Astrocyte (in vitro differentiated cells and primary cell): ENCODE data around the gene MOCS3. TPM values are rescaled to one million over a fixed set of nuclear protein-coding genes. Genes with fewer than 3 reads are reported as not detected.
"Not testable (repeated sequence)": the region's sequence is repeated elsewhere in the genome, so short reads cannot be mapped to it uniquely, and the experiment has no call there.

Experiments
- DNase-seq: peaks from one replicate; pipeline ENCODE4 v3.0.0-alpha.2; 2010; ENCODE audit warnings: low read depth
- FAIRE-seq: peaks from 2 replicates; lab custom pipeline; 2011; peaks lifted over from hg19 to GRCh38; lab: Jason Lieb, UNC
- H2AFZ ChIP-seq: 2 replicates; pipeline ENCODE4 v1.6.0; 2012; ENCODE audit warnings: low read depth, low read length, inconsistent platforms
- H3K27ac ChIP-seq: 2 replicates; pipeline ENCODE4 v1.5.1; 2011; ENCODE audit warnings: low read depth, low read length, inconsistent platforms
- H3K27me3 ChIP-seq: 2 replicates; pipeline ENCODE4 v1.6.0; 2011; ENCODE audit warnings: low read length, inconsistent platforms; ENCODE audit not compliant: insufficient read depth
- H3K36me3 ChIP-seq: 2 replicates; pipeline ENCODE4 v1.5.1; 2011; ENCODE audit warnings: low read length, inconsistent platforms; ENCODE audit not compliant: insufficient read depth
- H3K4me1 ChIP-seq: 2 replicates; pipeline ENCODE4 v1.5.1; 2011; ENCODE audit warnings: low read length, inconsistent platforms; ENCODE audit not compliant: insufficient read depth
- H3K4me2 ChIP-seq: 2 replicates; pipeline ENCODE4 v1.6.0; 2012; ENCODE audit warnings: low read length, inconsistent platforms
- H3K4me3 ChIP-seq: 2 replicates; pipeline ENCODE4 v1.5.1; 2011; ENCODE audit warnings: low read depth, mild to moderate bottlenecking, low read length, inconsistent platforms; ENCODE audit not compliant: insufficient read depth
- H3K79me2 ChIP-seq: 2 replicates; pipeline ENCODE4 v1.6.0; 2012; ENCODE audit warnings: mild to moderate bottlenecking, low read length, inconsistent platforms; ENCODE audit not compliant: insufficient read depth
- H3K9ac ChIP-seq: 2 replicates; pipeline ENCODE4 v1.6.0; 2012; ENCODE audit warnings: mild to moderate bottlenecking, low read length, inconsistent platforms
- H3K9me3 ChIP-seq: 2 replicates; pipeline ENCODE4 v1.5.1; 2012; ENCODE audit warnings: low read depth, mild to moderate bottlenecking, low read length, inconsistent platforms; ENCODE audit not compliant: insufficient read depth
- H4K20me1 ChIP-seq: 2 replicates; pipeline ENCODE4 v1.6.0; 2012; ENCODE audit warnings: low read length, inconsistent platforms; ENCODE audit not compliant: insufficient read depth
- H3K27ac Mint-ChIP-seq: one replicate; pipeline ENCODE4 v1.8.0; 2021; ENCODE audit warnings: mild to moderate bottlenecking, mixed read lengths; ENCODE audit not compliant: unreplicated experiment
- H3K27me3 Mint-ChIP-seq: one replicate; pipeline ENCODE4 v1.8.0; 2021; ENCODE audit warnings: low read depth, mixed read lengths; ENCODE audit not compliant: unreplicated experiment
- H3K36me3 Mint-ChIP-seq: one replicate; pipeline ENCODE4 v1.8.0; 2021; ENCODE audit warnings: low read depth, mixed read lengths; ENCODE audit not compliant: unreplicated experiment
- H3K4me1 Mint-ChIP-seq: one replicate; pipeline ENCODE4 v1.8.0; 2021; ENCODE audit warnings: low read depth, mixed read lengths; ENCODE audit not compliant: unreplicated experiment
- H3K4me3 Mint-ChIP-seq: one replicate; pipeline ENCODE4 v1.8.0; 2021; ENCODE audit warnings: mild to moderate bottlenecking, moderate library complexity, mixed read lengths; ENCODE audit not compliant: unreplicated experiment
- H3K9me3 Mint-ChIP-seq: one replicate; pipeline ENCODE4 v1.8.0; 2021; ENCODE audit warnings: mild to moderate bottlenecking, mixed read lengths; ENCODE audit not compliant: unreplicated experiment
- EZH2 ChIP-seq: IDR thresholded peaks from 2 replicates; pipeline ENCODE4 v1.6.1; 2012; ENCODE audit warnings: mild to moderate bottlenecking, low read length, inconsistent platforms; ENCODE audit not compliant: insufficient read depth
- total RNA-seq: library from RNA; stranded (reverse); gene quantifications from 2 replicates; pipeline ENCODE4 v1.2.1, GENCODE V29; 2021
- TF ChIP-seq, protein P1 (sequence below): IDR thresholded peaks from 2 replicates; pipeline ENCODE4 v1.5.1; 2011; ENCODE audit warnings: low read depth, mild to moderate bottlenecking, inconsistent platforms, low read length, moderate library complexity; ENCODE audit not compliant: insufficient read depth

Gene MOCS3
- total RNA-seq, 1 donor from 2014 or later, result 5.8 TPM

DNA sequence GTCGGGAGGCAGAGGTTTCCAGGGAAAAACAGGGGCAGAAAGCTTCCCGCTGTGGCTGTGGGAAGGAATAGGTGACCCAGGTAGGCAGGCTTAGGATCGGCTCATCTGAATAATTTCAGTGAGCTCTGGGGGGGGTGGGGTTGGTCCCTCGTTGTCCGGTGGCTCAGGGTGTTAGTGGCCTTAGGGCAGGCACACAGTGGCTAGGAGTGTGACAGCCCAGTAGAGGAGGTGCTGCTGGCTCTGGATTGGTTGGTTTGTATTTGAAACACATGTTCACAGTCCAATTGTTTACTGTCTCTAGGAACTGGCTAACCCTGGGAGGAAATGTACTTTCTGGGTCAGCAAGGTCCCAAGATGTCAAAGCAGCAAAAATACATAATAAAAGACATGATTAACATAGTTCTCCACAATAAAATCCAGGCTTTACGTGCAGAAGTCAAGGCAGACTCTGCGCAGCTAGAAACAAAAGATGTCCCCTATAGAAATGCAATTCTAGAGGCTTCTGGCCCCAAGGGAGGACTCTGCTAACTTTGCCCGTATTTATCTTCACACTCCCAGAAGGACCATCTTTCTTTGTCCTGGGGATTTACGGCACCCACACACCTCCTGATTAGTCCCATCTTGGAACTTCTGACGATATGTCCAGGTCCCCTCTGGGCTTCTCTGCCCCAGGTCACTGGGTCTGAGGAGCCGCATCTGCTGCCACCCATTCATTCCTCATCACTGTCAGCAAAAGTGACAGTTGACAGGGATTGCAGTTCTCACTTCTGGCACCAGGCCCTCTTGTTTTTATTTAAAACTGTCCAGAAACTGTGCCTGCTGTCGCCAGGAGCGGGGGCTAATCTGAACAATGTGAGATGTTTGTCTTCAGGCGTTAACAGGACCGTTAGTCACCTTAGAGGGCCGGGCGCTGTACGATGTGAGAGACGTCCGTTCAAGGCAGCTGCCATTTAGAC lies 18.7 kb downstream of the MOCS3 start:
- no peak for TF ChIP-seq EZH2
- TF ChIP-seq, protein P1, sequence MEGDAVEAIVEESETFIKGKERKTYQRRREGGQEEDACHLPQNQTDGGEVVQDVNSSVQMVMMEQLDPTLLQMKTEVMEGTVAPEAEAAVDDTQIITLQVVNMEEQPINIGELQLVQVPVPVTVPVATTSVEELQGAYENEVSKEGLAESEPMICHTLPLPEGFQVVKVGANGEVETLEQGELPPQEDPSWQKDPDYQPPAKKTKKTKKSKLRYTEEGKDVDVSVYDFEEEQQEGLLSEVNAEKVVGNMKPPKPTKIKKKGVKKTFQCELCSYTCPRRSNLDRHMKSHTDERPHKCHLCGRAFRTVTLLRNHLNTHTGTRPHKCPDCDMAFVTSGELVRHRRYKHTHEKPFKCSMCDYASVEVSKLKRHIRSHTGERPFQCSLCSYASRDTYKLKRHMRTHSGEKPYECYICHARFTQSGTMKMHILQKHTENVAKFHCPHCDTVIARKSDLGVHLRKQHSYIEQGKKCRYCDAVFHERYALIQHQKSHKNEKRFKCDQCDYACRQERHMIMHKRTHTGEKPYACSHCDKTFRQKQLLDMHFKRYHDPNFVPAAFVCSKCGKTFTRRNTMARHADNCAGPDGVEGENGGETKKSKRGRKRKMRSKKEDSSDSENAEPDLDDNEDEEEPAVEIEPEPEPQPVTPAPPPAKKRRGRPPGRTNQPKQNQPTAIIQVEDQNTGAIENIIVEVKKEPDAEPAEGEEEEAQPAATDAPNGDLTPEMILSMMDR, result no peak
- no peaks in the 10 kb centered on the region for H3K9me3 ChIP-seq
- peaks cover 25% of the 10 kb centered on the region for H3K4me1 ChIP-seq
- peaks cover 18% of the 10 kb centered on the region for H3K4me1 Mint-ChIP-seq
- H3K79me2 ChIP-seq, result no peaks in the 10 kb centered on the region
- no peaks in the 10 kb centered on the region for H3K27me3 ChIP-seq
- H3K27ac Mint-ChIP-seq, result no peak overlapping the region
- peak overlapping the region; percentile 50 for H2AFZ ChIP-seq
- H3K4me3 Mint-ChIP-seq, result no peak overlapping the region
- H3K36me3 ChIP-seq, result no peaks in the 10 kb centered on the region
- no peak for FAIRE-seq
- H4K20me1 ChIP-seq, result no peaks in the 10 kb centered on the region
- H3K9me3 Mint-ChIP-seq, result peaks cover 7% of the 10 kb centered on the region
- DNase-seq, result no peak
- no peak overlapping the region for H3K9ac ChIP-seq
- H3K4me3 ChIP-seq, result no peak overlapping the region
- no peaks in the 10 kb centered on the region for H3K27me3 Mint-ChIP-seq
- H3K27ac ChIP-seq, result no peak overlapping the region
- H3K36me3 Mint-ChIP-seq, result peaks cover 2% of the 10 kb centered on the region
- no peak overlapping the region for H3K4me2 ChIP-seq

DNA sequence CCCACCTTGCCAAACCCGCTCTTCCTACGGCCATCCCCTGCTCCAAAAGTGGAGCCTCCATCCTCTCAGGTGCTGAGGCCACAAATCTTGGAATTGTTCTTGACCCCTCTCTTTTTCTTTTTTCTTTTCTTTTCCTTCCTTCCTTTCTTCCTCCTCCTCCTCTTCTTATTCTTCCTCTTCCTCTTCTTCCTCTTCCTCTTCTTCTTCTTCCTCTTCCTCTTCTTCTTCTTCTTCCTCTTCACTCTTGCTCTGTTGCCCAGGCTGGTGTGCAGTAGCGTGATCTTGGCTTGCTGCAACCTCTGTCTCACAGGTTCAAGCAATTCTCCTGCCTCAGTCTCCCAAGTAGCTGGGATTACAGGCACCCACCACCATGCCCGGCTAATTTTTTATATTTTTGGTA lies 19.9 kb downstream of the MOCS3 start:
- not testable (repeated sequence) for H3K27me3 ChIP-seq, H4K20me1 ChIP-seq, H3K27ac ChIP-seq, H2AFZ ChIP-seq, H3K9me3 Mint-ChIP-seq, FAIRE-seq, H3K9ac ChIP-seq, H3K4me2 ChIP-seq, H3K4me3 Mint-ChIP-seq, H3K27me3 Mint-ChIP-seq, H3K36me3 ChIP-seq, DNase-seq, H3K36me3 Mint-ChIP-seq, H3K79me2 ChIP-seq, H3K9me3 ChIP-seq, H3K27ac Mint-ChIP-seq, H3K4me3 ChIP-seq
- H3K4me1 ChIP-seq, result peaks cover 28% of the 10 kb centered on the region
- H3K4me1 Mint-ChIP-seq, result peaks cover 21% of the 10 kb centered on the region

DNA sequence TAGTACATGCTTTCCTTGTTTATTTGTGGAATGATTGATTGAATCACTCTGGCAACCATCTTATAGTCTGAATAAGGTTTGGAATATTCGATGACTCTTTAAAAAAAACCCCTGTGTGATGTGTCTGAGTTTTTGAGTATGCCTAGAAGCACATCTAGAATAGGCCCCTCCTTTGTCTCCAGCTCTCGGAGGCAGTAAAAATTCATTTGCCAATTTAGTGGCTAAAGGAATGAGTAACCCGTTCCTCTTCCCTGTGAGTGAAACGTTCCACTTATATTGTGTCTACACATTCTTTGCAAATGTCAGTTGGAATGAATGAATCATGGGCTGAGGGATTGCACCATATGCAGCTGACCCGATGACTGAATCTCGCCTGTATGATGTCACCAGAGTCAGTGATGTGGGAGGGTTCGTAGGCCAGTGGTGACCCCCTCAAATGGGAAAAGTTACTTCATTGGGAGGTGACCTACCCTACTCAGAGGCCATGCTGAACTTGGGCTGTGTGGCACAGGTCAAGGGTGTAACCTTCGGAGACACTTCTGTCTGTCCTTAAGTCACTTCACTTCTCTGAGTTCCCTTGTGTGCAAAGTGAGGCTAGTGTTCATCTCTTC lies 21.6 kb downstream of the MOCS3 start:
- H3K4me3 Mint-ChIP-seq, result no peak overlapping the region

More for the DNA sequence above, 21.6 kb downstream of the MOCS3 start:
- H3K36me3 Mint-ChIP-seq, result peaks cover 2% of the 10 kb centered on the region
- no peaks in the 10 kb centered on the region for H4K20me1 ChIP-seq
- peaks cover 22% of the 10 kb centered on the region for H3K4me1 Mint-ChIP-seq
- no peak for TF ChIP-seq EZH2
- TF ChIP-seq, protein P1, result no peak
- H3K9me3 ChIP-seq, result no peaks in the 10 kb centered on the region
- DNase-seq (peak; percentile 100), FAIRE-seq (peak; percentile 88)
- no peaks in the 10 kb centered on the region for H3K79me2 ChIP-seq
- H3K4me3 ChIP-seq, result no peak overlapping the region
- H3K9me3 Mint-ChIP-seq, result no peaks in the 10 kb centered on the region
- no peaks in the 10 kb centered on the region for H3K36me3 ChIP-seq
- H3K27me3 ChIP-seq, result no peaks in the 10 kb centered on the region
- no peak overlapping the region for H2AFZ ChIP-seq
- peak overlapping the region; percentile 98 for H3K27ac Mint-ChIP-seq
- H3K27me3 Mint-ChIP-seq, result no peaks in the 10 kb centered on the region
- peak overlapping the region; percentile 16 for H3K4me2 ChIP-seq
- H3K27ac ChIP-seq, result peak overlapping the region; percentile 96
- H3K4me1 ChIP-seq, result peaks cover 28% of the 10 kb centered on the region
- peak overlapping the region; percentile 79 for H3K9ac ChIP-seq
